T-helper 2 cell treated with Interferon-gamma antibody and Interleukin-4, amounts not matched to agents 5 μg/mL and 100 μg/mL, for 36 hours (primary cell): ENCODE results near the gene MTCL3.

Experiments used
- DNase-seq: peaks from one replicate; pipeline ENCODE4 v3.0.0; 2021; ENCODE audit warnings: low spot score
- H3K27ac Mint-ChIP-seq: one replicate; pipeline ENCODE4 v1.8.0; 2021; ENCODE audit warnings: mild to moderate bottlenecking, mixed read lengths
- H3K27me3 Mint-ChIP-seq: one replicate; pipeline ENCODE4 v1.8.0; 2021; ENCODE audit warnings: low read depth, mixed read lengths
- H3K36me3 Mint-ChIP-seq: one replicate; pipeline ENCODE4 v1.8.0; 2021; ENCODE audit warnings: low read depth, mixed read lengths
- H3K4me1 Mint-ChIP-seq: one replicate; pipeline ENCODE4 v1.8.0; 2021; ENCODE audit warnings: low read depth, mixed read lengths
- H3K4me3 Mint-ChIP-seq: one replicate; pipeline ENCODE4 v1.8.0; 2022; ENCODE audit warnings: mild to moderate bottlenecking, moderate library complexity, mixed read lengths
- H3K9me3 Mint-ChIP-seq: one replicate; pipeline ENCODE4 v1.8.0; 2021; ENCODE audit warnings: mixed read lengths

Gene MTCL3

DNA sequence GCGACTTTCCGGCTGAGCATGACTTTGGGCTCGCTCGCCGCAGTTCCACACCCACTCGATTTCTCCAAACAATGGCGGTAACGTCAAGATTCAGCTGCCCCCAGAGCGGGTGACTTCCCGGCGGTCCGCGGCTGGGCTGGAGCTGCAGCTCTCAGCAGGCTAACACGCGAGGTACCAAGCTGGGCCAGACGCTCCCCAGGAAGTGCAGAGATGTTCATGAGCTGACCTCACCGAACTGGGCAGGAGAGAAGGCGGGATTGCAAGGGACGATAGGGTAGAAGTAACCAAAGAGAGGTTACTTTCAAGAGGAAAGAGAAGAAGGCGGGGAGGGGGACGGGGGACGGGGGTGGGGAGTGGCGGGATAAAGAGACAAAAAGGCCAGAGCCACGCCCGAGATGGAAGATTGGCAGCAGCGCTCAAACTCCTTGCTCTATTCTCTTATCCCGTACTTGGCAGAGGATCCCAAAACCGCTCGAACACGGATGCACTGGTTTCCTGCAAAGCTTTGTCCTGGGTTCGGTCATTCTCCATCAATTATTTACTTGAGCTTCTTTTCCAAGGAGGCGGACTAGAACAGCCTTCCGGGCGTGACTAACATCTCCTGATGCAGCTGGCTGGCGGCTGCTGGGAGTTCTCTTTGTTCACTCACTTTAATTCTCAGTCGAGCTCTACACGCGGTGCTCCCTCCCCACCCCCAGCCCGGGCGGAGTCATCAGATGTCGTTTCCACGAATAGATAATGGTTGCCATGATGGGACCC lies at the start of gene MTCL3:
Gene MTCL3 (minus strand): TSS at position 626 of the 759 bp plus-strand sequence.
- peak; percentile 75 for DNase-seq
- H3K27ac Mint-ChIP-seq: peak within 1 kb of the TSS; percentile 88
- peaks cover 6% of the 10 kb centered on the region for H3K36me3 Mint-ChIP-seq
- H3K4me1 Mint-ChIP-seq: peaks cover 47% of the 10 kb centered on the region
- peak within 1 kb of the TSS; percentile 89 for H3K4me3 Mint-ChIP-seq
- H3K27me3 Mint-ChIP-seq: peaks cover 26% of the 10 kb centered on the region
- H3K9me3 Mint-ChIP-seq: no peaks in the 10 kb centered on the region

DNA sequence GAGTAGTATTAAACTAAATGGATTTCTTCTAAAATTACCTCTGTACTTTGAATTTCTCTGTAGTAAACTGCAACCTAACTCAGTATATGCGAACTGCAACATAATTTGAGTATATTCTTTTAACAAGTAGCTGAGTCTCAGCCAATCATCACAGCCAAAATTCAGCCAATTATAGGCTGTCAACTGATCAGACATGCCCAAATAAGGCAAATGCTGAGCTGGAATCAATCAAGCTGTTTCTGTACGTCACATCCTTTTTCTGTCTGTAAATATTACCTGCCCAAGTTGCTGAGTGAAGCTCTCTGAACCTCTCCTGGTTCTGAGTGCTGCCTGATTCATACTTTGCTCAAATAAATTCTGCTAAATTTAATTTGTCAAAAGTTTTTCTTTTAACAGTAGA lies 48.3 kb upstream of the MTCL3 start:
- H3K27ac Mint-ChIP-seq: no peak overlapping the region
- no peak for DNase-seq
- H3K27me3 Mint-ChIP-seq: peaks cover 8% of the 10 kb centered on the region
- peaks cover 9% of the 10 kb centered on the region for H3K4me1 Mint-ChIP-seq
- no peak overlapping the region for H3K4me3 Mint-ChIP-seq
- H3K9me3 Mint-ChIP-seq: no peaks in the 10 kb centered on the region
- no peaks in the 10 kb centered on the region for H3K36me3 Mint-ChIP-seq

DNA sequence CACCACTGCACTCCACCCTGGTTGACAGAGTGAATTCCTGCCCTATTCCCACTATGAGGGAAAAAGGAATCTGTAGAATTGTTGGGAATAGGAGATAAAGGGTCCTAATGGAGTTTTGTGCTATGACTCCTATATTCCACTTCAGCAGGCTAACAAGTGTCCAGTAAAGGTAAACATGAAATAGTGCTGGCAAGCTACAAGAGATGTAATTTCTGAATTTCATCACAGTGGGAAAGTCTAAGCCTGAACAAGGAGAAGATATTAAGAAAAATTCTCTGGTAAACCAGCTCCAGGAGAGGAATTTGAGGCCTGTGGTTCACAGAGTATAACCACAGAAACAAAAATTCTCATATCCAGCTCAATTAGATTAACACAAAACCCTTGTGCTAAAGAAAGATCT lies 47.5 kb upstream of the MTCL3 start:
- Mint-ChIP-seq H3K9me3 (no peaks in the 10 kb centered on the region), H3K27me3 (peaks cover 11% of the 10 kb centered on the region), H3K4me1 (peaks cover 9% of the 10 kb centered on the region), H3K4me3 (no peak overlapping the region), H3K36me3 (no peaks in the 10 kb centered on the region), H3K27ac (no peak overlapping the region)
- no peak for DNase-seq

DNA sequence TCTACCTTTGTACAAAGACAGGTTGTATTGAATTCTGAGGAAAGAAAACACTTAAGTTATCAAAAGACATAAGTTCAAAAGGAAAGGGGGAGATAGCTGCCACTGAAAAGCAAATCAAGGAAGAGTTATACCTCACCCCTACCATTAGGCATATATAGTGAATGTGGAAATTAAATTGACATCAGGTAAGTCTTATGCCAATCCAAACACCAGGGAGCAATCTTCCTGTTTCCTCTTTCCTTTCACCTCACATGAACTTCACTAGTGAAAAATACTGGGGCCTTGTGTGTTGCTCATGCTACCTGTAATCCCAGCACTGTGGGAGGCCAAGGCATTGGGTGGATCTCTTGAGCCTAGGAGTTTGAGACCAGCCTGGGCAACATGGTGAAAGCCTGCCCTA lies 47.0 kb upstream of the MTCL3 start:
- Mint-ChIP-seq H3K4me3 (no peak overlapping the region), H3K27ac (no peak overlapping the region), H3K27me3 (peaks cover 11% of the 10 kb centered on the region), H3K4me1 (peaks cover 6% of the 10 kb centered on the region), H3K9me3 (no peaks in the 10 kb centered on the region), H3K36me3 (no peaks in the 10 kb centered on the region)
- no peak for DNase-seq

DNA sequence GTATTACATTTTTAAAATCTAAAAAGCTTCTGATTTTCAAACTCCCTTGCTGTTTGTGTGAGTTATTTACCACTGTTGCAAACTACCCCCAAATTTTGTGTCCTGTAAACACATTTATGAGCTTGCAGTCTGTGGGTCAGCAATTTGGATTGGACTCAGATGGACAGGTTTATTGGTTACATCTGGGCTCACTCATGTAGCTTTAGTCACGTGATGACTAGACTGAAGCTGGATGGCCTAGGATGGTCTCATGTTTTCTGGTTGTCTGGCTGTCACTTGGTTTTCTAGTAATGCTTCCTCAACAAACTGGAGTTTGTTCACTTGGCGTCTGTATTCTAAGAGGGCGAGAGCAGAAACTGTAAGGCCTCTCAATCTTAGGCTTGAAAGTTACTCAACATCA lies 45.6 kb upstream of the MTCL3 start:
- no peak overlapping the region for H3K4me3 Mint-ChIP-seq
- peaks cover 11% of the 10 kb centered on the region for H3K27me3 Mint-ChIP-seq
- H3K36me3 Mint-ChIP-seq: no peaks in the 10 kb centered on the region
- H3K9me3 Mint-ChIP-seq: no peaks in the 10 kb centered on the region
- DNase-seq: no peak
- no peaks in the 10 kb centered on the region for H3K4me1 Mint-ChIP-seq
- no peak overlapping the region for H3K27ac Mint-ChIP-seq

GRCh38 chr6:127561660-127562059 lies 42.5 kb upstream of the MTCL3 start:
- H3K4me1 Mint-ChIP-seq: no peaks in the 10 kb centered on the region
- H3K36me3 Mint-ChIP-seq: no peaks in the 10 kb centered on the region
- H3K4me3 Mint-ChIP-seq: no peak overlapping the region
- DNase-seq: no peak
- H3K27ac Mint-ChIP-seq: no peak overlapping the region
- peaks cover 11% of the 10 kb centered on the region for H3K27me3 Mint-ChIP-seq
- no peaks in the 10 kb centered on the region for H3K9me3 Mint-ChIP-seq

DNA sequence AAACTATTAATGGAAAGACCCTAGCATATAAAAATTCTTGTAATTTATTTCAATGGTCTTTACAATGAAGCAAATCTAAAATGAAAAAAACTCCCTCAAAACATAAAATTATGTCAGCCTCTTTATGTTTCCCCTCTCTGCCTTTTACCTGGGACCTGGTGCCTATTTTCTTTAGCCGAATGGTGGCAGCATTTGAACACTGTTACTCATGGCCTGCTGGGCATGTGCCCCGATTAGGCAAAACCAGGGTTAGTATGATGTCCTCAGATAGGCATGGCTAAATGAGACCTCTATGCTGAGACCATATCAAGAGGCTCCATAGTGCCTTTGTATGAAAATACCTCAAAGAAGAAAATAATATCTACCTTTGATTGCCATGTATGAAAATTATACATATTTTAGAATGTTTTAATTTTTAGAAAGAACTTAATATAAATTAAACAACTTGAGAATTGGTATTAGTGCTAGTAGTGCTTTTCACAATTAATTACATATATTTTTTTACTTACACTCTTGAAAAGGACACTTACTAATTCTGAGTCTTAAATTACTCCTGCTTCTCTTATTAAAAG lies 35.4 kb upstream of the MTCL3 start:
- no peaks in the 10 kb centered on the region for H3K36me3 Mint-ChIP-seq
- H3K9me3 Mint-ChIP-seq: no peaks in the 10 kb centered on the region
- no peak for DNase-seq
- no peak overlapping the region for H3K27ac Mint-ChIP-seq
- no peak overlapping the region for H3K4me3 Mint-ChIP-seq
- peaks cover 30% of the 10 kb centered on the region for H3K27me3 Mint-ChIP-seq
- no peaks in the 10 kb centered on the region for H3K4me1 Mint-ChIP-seq

DNA sequence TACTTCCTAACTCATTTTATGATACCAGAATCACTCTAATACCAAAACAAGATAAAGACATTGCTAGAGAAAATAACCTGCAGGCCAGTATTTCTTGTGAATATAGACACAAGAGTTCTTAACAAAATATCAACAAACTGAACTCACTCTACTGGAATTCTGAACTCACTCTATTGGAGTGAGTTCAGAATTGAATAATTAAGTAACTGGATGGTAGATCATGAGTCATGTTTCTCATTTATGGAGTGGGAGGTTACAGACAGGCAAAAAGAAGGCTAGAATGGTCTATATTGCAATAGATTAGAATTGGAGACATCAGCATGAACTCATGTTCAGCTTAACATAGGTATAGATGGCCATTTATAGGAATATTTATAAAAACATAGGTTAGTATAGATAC lies 31.3 kb upstream of the MTCL3 start:
- H3K4me3 Mint-ChIP-seq: no peak overlapping the region
- H3K27me3 Mint-ChIP-seq: peaks cover 39% of the 10 kb centered on the region
- no peaks in the 10 kb centered on the region for H3K36me3 Mint-ChIP-seq
- H3K27ac Mint-ChIP-seq: no peak overlapping the region
- no peaks in the 10 kb centered on the region for H3K9me3 Mint-ChIP-seq
- no peak for DNase-seq
- H3K4me1 Mint-ChIP-seq: no peaks in the 10 kb centered on the region

DNA sequence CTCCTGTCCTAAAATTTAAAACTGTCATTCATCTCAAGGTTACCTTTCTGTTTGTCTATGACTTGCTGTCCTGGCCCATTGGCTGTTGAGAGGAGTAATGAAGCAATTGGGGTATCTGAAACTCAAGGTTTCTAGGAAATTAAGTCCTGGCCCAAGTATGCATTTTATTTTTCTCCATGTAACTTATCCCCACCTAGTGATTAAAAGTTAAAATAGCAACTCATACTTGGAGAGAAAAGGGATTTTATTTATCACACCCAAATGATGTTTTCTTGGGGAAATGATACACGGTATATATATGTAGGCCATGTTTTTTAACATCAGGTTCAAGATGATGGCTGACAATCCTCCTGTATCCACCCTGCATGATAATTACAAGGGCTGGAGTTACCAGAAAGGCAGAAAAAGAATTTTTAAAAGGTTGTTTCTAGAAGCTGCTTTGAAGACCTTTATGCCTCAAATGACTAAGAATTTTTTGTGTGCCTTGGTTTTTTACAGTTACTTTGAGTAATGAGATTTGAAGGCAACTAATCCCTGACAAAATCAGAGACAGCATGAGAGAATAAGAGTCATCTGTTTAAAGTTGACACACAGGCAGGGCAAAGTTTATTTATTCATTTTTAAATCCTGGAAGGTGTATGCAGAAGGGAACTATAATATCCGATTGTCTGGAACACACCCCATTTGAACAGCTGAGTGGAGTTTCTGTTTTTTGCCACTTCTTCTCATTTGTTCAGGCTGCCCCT lies 28.9 kb upstream of the MTCL3 start:
- H3K4me3 Mint-ChIP-seq: no peak overlapping the region
- H3K27ac Mint-ChIP-seq: no peak overlapping the region
- peaks cover 42% of the 10 kb centered on the region for H3K27me3 Mint-ChIP-seq
- no peak for DNase-seq
- no peaks in the 10 kb centered on the region for H3K36me3 Mint-ChIP-seq
- H3K4me1 Mint-ChIP-seq: no peaks in the 10 kb centered on the region
- H3K9me3 Mint-ChIP-seq: no peaks in the 10 kb centered on the region

GRCh38 chr6:127547215-127547614 lies 28.1 kb upstream of the MTCL3 start:
- H3K4me1 Mint-ChIP-seq: no peaks in the 10 kb centered on the region
- no peak overlapping the region for H3K4me3 Mint-ChIP-seq
- H3K9me3 Mint-ChIP-seq: no peaks in the 10 kb centered on the region
- no peaks in the 10 kb centered on the region for H3K36me3 Mint-ChIP-seq
- H3K27ac Mint-ChIP-seq: no peak overlapping the region
- H3K27me3 Mint-ChIP-seq: peaks cover 39% of the 10 kb centered on the region
- no peak for DNase-seq

- Mint-ChIP-seq H3K4me3 (no peak overlapping the region), H3K27me3 (peaks cover 24% of the 10 kb centered on the region), H3K36me3 (no peaks in the 10 kb centered on the region), H3K9me3 (no peaks in the 10 kb centered on the region), H3K4me1 (peaks cover 3% of the 10 kb centered on the region), H3K27ac (no peak overlapping the region)
- DNase-seq: no peak
These were observed 20.1 kb upstream of the MTCL3 start for GRCh38 chr6:127539272-127539671.

GRCh38 chr6:127538750-127539264 lies 19.7 kb upstream of the MTCL3 start:
- Mint-ChIP-seq H3K9me3 (no peaks in the 10 kb centered on the region), H3K36me3 (no peaks in the 10 kb centered on the region), H3K4me1 (peaks cover 3% of the 10 kb centered on the region), H3K27ac (no peak overlapping the region), H3K4me3 (no peak overlapping the region), H3K27me3 (peaks cover 29% of the 10 kb centered on the region)
- no peak for DNase-seq

DNA sequence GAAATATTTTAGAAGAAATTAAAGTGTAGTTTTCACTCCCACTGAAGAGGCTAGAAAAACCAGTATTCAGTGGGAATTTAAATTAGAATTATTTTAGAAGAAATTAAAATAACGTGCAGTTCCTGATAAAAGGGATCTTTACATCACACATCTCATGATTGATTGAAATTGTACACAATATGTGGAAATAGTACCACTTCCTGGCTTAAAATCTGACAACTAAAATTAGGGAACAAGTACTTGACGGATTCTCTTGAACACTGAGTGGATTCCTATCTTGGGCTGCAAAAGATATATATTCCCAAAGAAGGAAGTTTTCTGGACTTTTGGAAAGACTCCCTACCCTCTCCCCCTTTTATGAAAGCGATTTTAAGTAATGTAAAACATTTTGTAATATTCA lies 14.6 kb upstream of the MTCL3 start:
- no peak overlapping the region for H3K27ac Mint-ChIP-seq
- H3K4me1 Mint-ChIP-seq: no peaks in the 10 kb centered on the region
- peaks cover 40% of the 10 kb centered on the region for H3K27me3 Mint-ChIP-seq
- no peaks in the 10 kb centered on the region for H3K9me3 Mint-ChIP-seq
- DNase-seq: no peak
- no peaks in the 10 kb centered on the region for H3K36me3 Mint-ChIP-seq
- H3K4me3 Mint-ChIP-seq: no peak overlapping the region

DNA sequence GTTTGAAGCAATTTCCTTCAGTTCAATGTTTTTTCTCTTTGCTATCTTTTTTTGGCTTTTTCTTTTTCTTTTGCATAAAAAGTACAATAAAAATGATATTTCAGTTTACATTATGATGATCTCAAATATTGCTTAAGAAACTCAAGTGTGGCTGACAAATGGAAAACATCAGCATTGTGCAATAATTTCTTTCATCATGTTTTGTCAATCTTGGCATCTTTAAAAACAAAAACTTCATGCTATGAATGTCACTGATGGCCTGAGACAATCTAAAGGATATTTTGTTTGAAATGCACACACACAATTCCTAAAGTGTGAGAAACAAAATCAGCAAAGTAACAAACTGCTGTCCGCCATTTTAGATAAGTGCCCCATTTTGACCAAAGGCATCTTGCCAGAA lies 13.9 kb upstream of the MTCL3 start:
- H3K9me3 Mint-ChIP-seq: no peaks in the 10 kb centered on the region
- no peak for DNase-seq
- no peaks in the 10 kb centered on the region for H3K4me1 Mint-ChIP-seq
- H3K27me3 Mint-ChIP-seq: peaks cover 40% of the 10 kb centered on the region
- H3K36me3 Mint-ChIP-seq: no peaks in the 10 kb centered on the region
- H3K27ac Mint-ChIP-seq: no peak overlapping the region
- H3K4me3 Mint-ChIP-seq: no peak overlapping the region
